Osteoblast (primary cell): Measurements from ENCODE around the gene ADI1. TPM values are rescaled to one million over a fixed set of nuclear protein-coding genes. Genes with fewer than 3 reads are reported as not detected.
"Not testable (repeated sequence)": the region's sequence is repeated elsewhere in the genome, so short reads cannot be mapped to it uniquely, and the experiment has no call there.

Experiments
- DNase-seq: peaks from one replicate; pipeline ENCODE4 v3.0.0; 2011; ENCODE audit warnings: low spot score, mixed read lengths; ENCODE audit not compliant: insufficient read length; ENCODE audit errors: missing footprints
- H2AFZ ChIP-seq: 2 replicates; pipeline ENCODE4 v1.6.0; 2011; ENCODE audit warnings: mild to moderate bottlenecking, low read length
- H3K27ac ChIP-seq: 2 replicates; pipeline ENCODE4 v1.5.1; 2011; ENCODE audit warnings: mild to moderate bottlenecking, low read depth, low read length, moderate library complexity
- H3K27me3 ChIP-seq: 2 replicates; pipeline ENCODE4 v1.6.0; 2012; ENCODE audit warnings: mild to moderate bottlenecking, control low read depth, inconsistent platforms, low read length, moderate library complexity; ENCODE audit not compliant: insufficient read depth
- H3K36me3 ChIP-seq: 2 replicates; pipeline ENCODE4 v1.5.1; 2011; ENCODE audit warnings: mild to moderate bottlenecking, low read length, control low read depth, moderate library complexity; ENCODE audit not compliant: insufficient read depth
- H3K4me1 ChIP-seq: 2 replicates; pipeline ENCODE4 v1.5.1; 2011; ENCODE audit warnings: mild to moderate bottlenecking, low read length, control low read depth, moderate library complexity; ENCODE audit not compliant: insufficient read depth
- H3K4me2 ChIP-seq: 2 replicates; pipeline ENCODE4 v1.6.0; 2011; ENCODE audit warnings: mild to moderate bottlenecking, low read length; ENCODE audit not compliant: insufficient read depth
- H3K4me3 ChIP-seq: fragments of 200-600 bp; sonication (generic); 3 replicates; pipeline ENCODE4 v1.5.1; 2012; ENCODE audit warnings: mild to moderate bottlenecking, low read length, inconsistent platforms; ENCODE audit not compliant: insufficient read depth
- H3K79me2 ChIP-seq: 2 replicates; pipeline ENCODE4 v1.6.0; 2012; ENCODE audit warnings: mild to moderate bottlenecking, low read length, control low read depth, inconsistent platforms; ENCODE audit not compliant: insufficient read depth
- H3K9me3 ChIP-seq: 2 replicates; pipeline ENCODE4 v1.5.1; 2011; ENCODE audit warnings: low read depth, low read length, control low read depth
- H4K20me1 ChIP-seq: 2 replicates; pipeline ENCODE4 v1.6.0; 2012; ENCODE audit warnings: mild to moderate bottlenecking, low read length, control low read depth; ENCODE audit not compliant: insufficient read depth
- CTCF ChIP-seq: IDR thresholded peaks from 2 replicates; pipeline ENCODE4 v1.5.1; 2011; ENCODE audit warnings: mild to moderate bottlenecking, low read depth, low read length, moderate library complexity; ENCODE audit errors: extremely low read depth
- total RNA-seq: library from RNA; depleted of rRNA; stranded (reverse); fragments of >200 nt; gene quantifications from 2 replicates; pipeline ENCODE4 v1.2.3, GENCODE V29; 2012

Gene ADI1
- total RNA-seq, 1 donor: 55.4 TPM

GRCh38 chr2:3449936-3450335, 69.4 kb downstream of the ADI1 start:
- DNase-seq: peak; percentile 41
- no peaks in the 10 kb centered on the region for H3K79me2 ChIP-seq
- peaks cover 45% of the 10 kb centered on the region for H3K36me3 ChIP-seq
- H3K27ac ChIP-seq: no peak overlapping the region
- H2AFZ ChIP-seq: no peak overlapping the region
- no peaks in the 10 kb centered on the region for H3K4me1 ChIP-seq
- TF ChIP-seq CTCF: no peak
- peaks cover 5% of the 10 kb centered on the region for H4K20me1 ChIP-seq
- no peak overlapping the region for H3K4me3 ChIP-seq
- H3K4me2 ChIP-seq: no peak overlapping the region
- no peaks in the 10 kb centered on the region for H3K27me3 ChIP-seq
- H3K9me3 ChIP-seq: no peaks in the 10 kb centered on the region

- no peak for TF ChIP-seq CTCF
- no peak overlapping the region for H3K4me2 ChIP-seq
- DNase-seq: peak; percentile 44
- H3K27ac ChIP-seq: no peak overlapping the region
- no peak overlapping the region for H3K4me3 ChIP-seq
- no peaks in the 10 kb centered on the region for H3K79me2 ChIP-seq
- no peak overlapping the region for H2AFZ ChIP-seq
- H4K20me1 ChIP-seq: peaks cover 5% of the 10 kb centered on the region
- peaks cover 50% of the 10 kb centered on the region for H3K36me3 ChIP-seq
- H3K9me3 ChIP-seq: no peaks in the 10 kb centered on the region
- H3K4me1 ChIP-seq: no peaks in the 10 kb centered on the region
- H3K27me3 ChIP-seq: no peaks in the 10 kb centered on the region
These were observed 70.2 kb downstream of the ADI1 start for GRCh38 chr2:3449086-3449485.

- H3K27me3 ChIP-seq, H3K4me3 ChIP-seq, H2AFZ ChIP-seq, H3K27ac ChIP-seq, H4K20me1 ChIP-seq, DNase-seq, H3K4me2 ChIP-seq, H3K79me2 ChIP-seq, H3K9me3 ChIP-seq, H3K4me1 ChIP-seq: not testable (repeated sequence)
- H3K36me3 ChIP-seq: peaks cover 56% of the 10 kb centered on the region
These were observed 70.9 kb downstream of the ADI1 start for GRCh38 chr2:3448441-3448911.

DNA sequence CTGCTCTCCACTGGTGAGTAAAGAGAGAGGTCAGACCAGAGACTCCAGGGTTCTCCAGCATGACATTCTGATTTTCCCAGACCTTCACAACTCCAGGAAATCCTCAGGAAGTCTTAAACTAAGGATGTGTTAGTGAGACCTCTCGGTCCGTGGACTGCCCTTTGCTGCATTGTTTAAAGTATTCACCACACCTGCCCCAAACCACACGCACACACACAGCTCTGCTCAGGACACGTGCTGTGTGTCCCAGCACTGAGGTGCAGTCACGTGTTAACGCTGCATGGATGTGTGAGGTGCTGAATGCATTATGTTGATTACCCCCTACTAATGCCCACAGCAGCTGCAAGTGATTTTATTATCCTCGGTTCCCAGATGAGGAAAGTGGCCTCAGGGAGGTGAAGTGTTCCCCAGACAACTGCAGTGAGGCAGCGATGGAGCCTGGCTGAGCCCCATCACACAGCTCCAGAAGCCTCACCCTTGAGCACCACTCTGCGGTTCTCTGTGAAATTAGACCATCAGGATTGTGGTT, 71.5 kb downstream of the ADI1 start:
- DNase-seq: peak; percentile 53

More for the DNA sequence above, 71.5 kb downstream of the ADI1 start:
- H3K4me2 ChIP-seq: no peak overlapping the region
- H3K9me3 ChIP-seq: no peaks in the 10 kb centered on the region
- peaks cover 5% of the 10 kb centered on the region for H4K20me1 ChIP-seq
- no peak for TF ChIP-seq CTCF
- H3K27me3 ChIP-seq: no peaks in the 10 kb centered on the region
- no peaks in the 10 kb centered on the region for H3K4me1 ChIP-seq
- H2AFZ ChIP-seq: no peak overlapping the region
- peaks cover 56% of the 10 kb centered on the region for H3K36me3 ChIP-seq
- no peak overlapping the region for H3K27ac ChIP-seq
- H3K4me3 ChIP-seq: no peak overlapping the region
- no peaks in the 10 kb centered on the region for H3K79me2 ChIP-seq

Other genes starting within 250 kb of the ADI1 start
- 16.8 and 17.7 TPM in 2 replicates for gene EIPR1, start 141.7 kb downstream of the ADI1 start, total RNA-seq
- gene TRAPPC12, start 139.8 kb downstream of the ADI1 start, total RNA-seq: 67.0 and 67.5 TPM in 2 replicates
- 35.9 and 39.4 TPM in 2 replicates for gene RNASEH1, start 38.8 kb upstream of the ADI1 start, total RNA-seq
- 1,101 and 1,268 TPM in 2 replicates for gene RPS7, start 55.7 kb upstream of the ADI1 start, total RNA-seq
- gene COLEC11, start 75.6 kb upstream of the ADI1 start, total RNA-seq: under 0.01 and 0.36 TPM in 2 replicates
- not detected in 2 replicates for gene ALLC, start 138.7 kb upstream of the ADI1 start, total RNA-seq
- gene DCDC2C, start 184.0 kb upstream of the ADI1 start, total RNA-seq: not detected in 2 replicates